DOHH2 (cell line): ENCODE data around the gene PSMB2.

ENCODE experiments used
- CTCF ChIP-seq: fragments of 200-600 bp; sonication (generic); IDR thresholded peaks from one replicate; pipeline ENCODE4 v1.5.1; 2014; ENCODE audit warnings: antibody characterized with exemption, mild to moderate bottlenecking, low read depth, low read length; ENCODE audit not compliant: poor library complexity, severe bottlenecking
- EZH2phosphoT487 ChIP-seq: fragments of 200-600 bp; sonication (generic); IDR thresholded peaks from 2 replicates; pipeline ENCODE4 v1.6.1; 2017; ENCODE audit warnings: borderline replicate concordance, mild to moderate bottlenecking, antibody characterized with exemption, low read length, moderate library complexity, mixed read lengths

GRCh38 chr1:35623832-35624231, 17.5 kb downstream of the PSMB2 start:
- no peak for TF ChIP-seq EZH2phosphoT487
- TF ChIP-seq CTCF, result no peak
